H9 (cell line): ENCODE results near the gene VEZT. TPM values are rescaled to one million over a fixed set of nuclear protein-coding genes. Genes with fewer than 3 reads are reported as not detected.

Experiments used
- DNase-seq: peaks from one replicate; pipeline ENCODE4 v3.0.0-alpha.2; 2017
- H2AFZ ChIP-seq: one replicate; pipeline ENCODE4 v1.6.1; 2013; ENCODE audit warnings: mild to moderate bottlenecking, low read length, control low read depth, moderate library complexity
- H2AK5ac ChIP-seq: 2 replicates; pipeline ENCODE4 v1.6.1; 2013; ENCODE audit warnings: low read length, control low read depth, mixed read lengths; ENCODE audit not compliant: insufficient read length
- H2BK120ac ChIP-seq: one replicate; pipeline ENCODE4 v1.6.1; 2013; ENCODE audit warnings: low read depth, mild to moderate bottlenecking, low read length, control low read depth, inconsistent platforms; ENCODE audit not compliant: poor library complexity, severe bottlenecking
- H2BK12ac ChIP-seq: 2 replicates; pipeline ENCODE4 v1.6.1; 2013; ENCODE audit warnings: low read length, control low read depth, mixed read lengths, low read depth; ENCODE audit not compliant: insufficient read length
- H2BK15ac ChIP-seq: 2 replicates; pipeline ENCODE4 v1.6.1; 2013; ENCODE audit warnings: low read depth, low read length, control low read depth
- H2BK20ac ChIP-seq: one replicate; pipeline ENCODE4 v1.6.1; 2013; ENCODE audit warnings: low read depth, mild to moderate bottlenecking, low read length, control low read depth, inconsistent platforms; ENCODE audit not compliant: poor library complexity, severe bottlenecking
- H2BK5ac ChIP-seq: 2 replicates; pipeline ENCODE4 v1.6.1; 2013; ENCODE audit warnings: low read length, control low read depth, mixed read lengths; ENCODE audit not compliant: insufficient read length
- H3K14ac ChIP-seq: 2 replicates; pipeline ENCODE4 v1.6.1; 2013; ENCODE audit warnings: low read length, control low read depth; ENCODE audit not compliant: insufficient read depth
- H3K18ac ChIP-seq: 2 replicates; pipeline ENCODE4 v1.6.1; 2013; ENCODE audit warnings: low read depth, mild to moderate bottlenecking, mixed read lengths, low read length, control low read depth; ENCODE audit not compliant: insufficient read length
- H3K23ac ChIP-seq: 2 replicates; pipeline ENCODE4 v1.6.1; 2013; ENCODE audit warnings: low read length, control low read depth, mixed read lengths, low read depth; ENCODE audit not compliant: insufficient read length
- H3K23me2 ChIP-seq: 2 replicates; pipeline ENCODE4 v1.6.1; 2013; ENCODE audit warnings: low read depth, mild to moderate bottlenecking, mixed read lengths, low read length, control low read depth; ENCODE audit not compliant: insufficient read length, poor library complexity, severe bottlenecking
- H3K27ac ChIP-seq: 2 replicates; pipeline ENCODE4 v1.5.1; 2013; ENCODE audit warnings: low read length, control low read depth, mixed read lengths, low read depth; ENCODE audit not compliant: insufficient read length
- H3K27me3 ChIP-seq: 2 replicates; pipeline ENCODE4 v1.6.1; 2013; ENCODE audit warnings: low read length, control low read depth, inconsistent platforms; ENCODE audit not compliant: insufficient read depth
- H3K4ac ChIP-seq: 2 replicates; pipeline ENCODE4 v1.6.1; 2013; ENCODE audit warnings: low read depth, mild to moderate bottlenecking, control low read depth, inconsistent platforms, low read length, moderate library complexity
- H3K4me1 ChIP-seq: 2 replicates; pipeline ENCODE4 v1.6.1; 2013; ENCODE audit warnings: low read length, control low read depth, inconsistent platforms; ENCODE audit not compliant: insufficient read depth
- H3K4me2 ChIP-seq: 2 replicates; pipeline ENCODE4 v1.6.1; 2013; ENCODE audit warnings: low read length, control low read depth, mixed read lengths; ENCODE audit not compliant: insufficient read length, insufficient read depth
- H3K56ac ChIP-seq: 2 replicates; pipeline ENCODE4 v1.6.1; 2013; ENCODE audit warnings: low read depth, mild to moderate bottlenecking, mixed read lengths, low read length, control low read depth; ENCODE audit not compliant: insufficient read length
- H3K79me1 ChIP-seq: 2 replicates; pipeline ENCODE4 v1.6.1; 2013; ENCODE audit warnings: low read depth, mild to moderate bottlenecking, moderate library complexity, low read length, control low read depth, inconsistent platforms; ENCODE audit not compliant: insufficient read depth, poor library complexity, severe bottlenecking
- H3K79me2 ChIP-seq: 2 replicates; pipeline ENCODE4 v1.6.1; 2013; ENCODE audit warnings: low read length, control low read depth, inconsistent platforms; ENCODE audit not compliant: insufficient read depth
- H3K9ac ChIP-seq: 2 replicates; pipeline ENCODE4 v1.6.1; 2013; ENCODE audit warnings: low read length, control low read depth, mixed read lengths; ENCODE audit not compliant: insufficient read length; ENCODE audit errors: extremely low read depth
- H3K9me3 ChIP-seq: one replicate; pipeline ENCODE4 v1.6.1; 2013; ENCODE audit warnings: low read depth, low read length, inconsistent platforms; ENCODE audit not compliant: control insufficient read depth
- H3T11ph ChIP-seq: one replicate; pipeline ENCODE4 v1.6.1; 2013; ENCODE audit warnings: mild to moderate bottlenecking, low read length, control low read depth, inconsistent platforms
- H4K20me1 ChIP-seq: one replicate; pipeline ENCODE4 v1.6.1; 2013; ENCODE audit not compliant: control insufficient read depth, insufficient read length, insufficient read depth
- H4K5ac ChIP-seq: 2 replicates; pipeline ENCODE4 v1.6.1; 2013; ENCODE audit warnings: low read depth, mild to moderate bottlenecking, mixed read lengths, low read length, control low read depth; ENCODE audit not compliant: insufficient read length
- H4K8ac ChIP-seq: replicated peaks from 2 replicates; pipeline ENCODE4 v1.6.1; 2013; ENCODE audit warnings: low read length, control low read depth, mixed read lengths, low read depth; ENCODE audit not compliant: insufficient read length
- H4K91ac ChIP-seq: 2 replicates; pipeline ENCODE4 v1.6.1; 2013; ENCODE audit warnings: low read depth, mild to moderate bottlenecking, moderate library complexity, mixed read lengths, low read length, control low read depth; ENCODE audit not compliant: insufficient read length
- H3K27ac Mint-ChIP-seq, 3 experiments: 2 replicates in 2 of 3; 3 replicates in 1 of 3; pipeline ENCODE4 v1.8.0; 2020 to 2021; ENCODE audit warnings: mixed read lengths in 3 of 3, mild to moderate bottlenecking in 1 of 3, moderate library complexity in 1 of 3
- H3K27me3 Mint-ChIP-seq: 2 replicates; pipeline ENCODE4 v1.8.0; 2021; ENCODE audit warnings: low read depth, mild to moderate bottlenecking, moderate library complexity, mixed read lengths
- H3K36me3 Mint-ChIP-seq, 3 experiments: 2 replicates in 2 of 3; 3 replicates in 1 of 3; pipeline ENCODE4 v1.8.0; 2020 to 2021; ENCODE audit warnings: low read depth in 3 of 3, mixed read lengths in 3 of 3; ENCODE audit not compliant: insufficient read depth in 1 of 3
- H3K4me1 Mint-ChIP-seq, 2 experiments: 2 replicates each; pipeline ENCODE4 v1.8.0; 2020; ENCODE audit warnings: mixed read lengths in 2 of 2
- H3K4me3 Mint-ChIP-seq, 2 experiments: 2 replicates in 1 of 2; 3 replicates in 1 of 2; pipeline ENCODE4 v1.8.0; 2020 to 2021; ENCODE audit warnings: mild to moderate bottlenecking in 2 of 2, mixed read lengths in 2 of 2, moderate library complexity in 1 of 2
- H3K9me3 Mint-ChIP-seq, 2 experiments: 2 replicates in 1 of 2; 3 replicates in 1 of 2; pipeline ENCODE4 v1.8.0; 2020; ENCODE audit warnings: mild to moderate bottlenecking in 2 of 2, mixed read lengths in 2 of 2, moderate library complexity in 1 of 2
- CTCF ChIP-seq: fragments of 200-600 bp; sonication (generic); conservative IDR thresholded peaks from 3 replicates; pipeline ENCODE4 v1.8.0; 2021; ENCODE audit warnings: antibody characterized with exemption, mild to moderate bottlenecking
- WGBS: extraction: QIAGEN DNeasy Blood & Tissue Kit; methylation state at CpG from one replicate; pipeline ENCODE4 v1.1.7; 2013; ENCODE audit warnings: missing lambda C conversion rate, low lambda C conversion rate, mixed read lengths; ENCODE audit not compliant: insufficient read length; ENCODE audit errors: extremely low coverage; 5-methylcytosine and 5-hydroxymethylcytosine counted together
- total RNA-seq: library from RNA; stranded (reverse); gene quantifications from 2 replicates; pipeline ENCODE4 v1.2.1, GENCODE V29; 2021

VEZT gene
- total RNA-seq, 1 experiment from 2014 or later, result 69.8 TPM

- TF ChIP-seq CTCF, result no peak
- no peak overlapping the region for H3K4me2 ChIP-seq
- no peak overlapping the region for H3K27ac ChIP-seq
- no peaks in the 10 kb centered on the region for H3K79me1 ChIP-seq
- no peak overlapping the region for H3K9ac ChIP-seq
- no peaks in the 10 kb centered on the region for H3K9me3 Mint-ChIP-seq
- no peak overlapping the region for H2AK5ac ChIP-seq
- H3K9me3 ChIP-seq, result no peaks in the 10 kb centered on the region
- no peak overlapping the region for H3K18ac ChIP-seq
- H3K79me2 ChIP-seq, result no peaks in the 10 kb centered on the region
- no peaks in the 10 kb centered on the region for H3K27me3 Mint-ChIP-seq
- H3K23me2 ChIP-seq, result no peaks in the 10 kb centered on the region
- H2BK120ac ChIP-seq, result no peak overlapping the region
- no peaks in the 10 kb centered on the region for H3K27me3 ChIP-seq
- no peak overlapping the region for H3K4me3 Mint-ChIP-seq
- H3K4ac ChIP-seq, result no peak overlapping the region
- H3K23ac ChIP-seq, result no peak overlapping the region
- no peak for DNase-seq
- no peaks in the 10 kb centered on the region for H3K4me1 ChIP-seq
- no peak overlapping the region for H3T11ph ChIP-seq
- H3K14ac ChIP-seq, result no peak overlapping the region
- no peak overlapping the region for H4K91ac ChIP-seq
- H2BK12ac ChIP-seq, result no peak overlapping the region
- no peak overlapping the region for H2BK20ac ChIP-seq
- no peak overlapping the region for H3K56ac ChIP-seq
- no peak overlapping the region for H2BK5ac ChIP-seq
- no peak overlapping the region; the same call in 1 of the 2 replicates for H2BK15ac ChIP-seq
- H3K27ac Mint-ChIP-seq, result peak overlapping the region; percentile 10 to 57 (median 19); a peak in 4 of 7 replicates
- H3K36me3 Mint-ChIP-seq, result peaks cover 8 to 35% (median 28%) of the 10 kb centered on the region in 3 experiments; a peak in 6 of 7 replicates
- no peaks in the 10 kb centered on the region for H4K20me1 ChIP-seq
- peaks cover 15% of the 10 kb centered on the region in 2 experiments for H3K4me1 Mint-ChIP-seq
- no peak overlapping the region for H4K5ac ChIP-seq
- H4K8ac ChIP-seq, result no peak overlapping the region
- WGBS, result no CpG with 5 or more reads among the region's 8 CpGs
- no peak overlapping the region for H2AFZ ChIP-seq
Observed at GRCh38 chr12:95173392-95174251, 44.0 kb upstream of the VEZT start.
